Karpas-422 (cell line): ENCODE data around the gene CPT1C. TPM values are rescaled to one million over a fixed set of nuclear protein-coding genes. Genes with fewer than 3 reads are reported as not detected.

Source experiments
- DNase-seq: peaks from one replicate; pipeline ENCODE4 v3.0.0-alpha.2; 2015
- H2AFZ ChIP-seq: fragments of 200-600 bp; sonication (generic); 2 replicates; pipeline ENCODE4 v1.6.1; 2014; ENCODE audit warnings: antibody characterized with exemption, low read length, mixed read lengths
- H3K27ac ChIP-seq: fragments of 200-600 bp; sonication (generic); 2 replicates; pipeline ENCODE4 v1.5.1; 2014; ENCODE audit warnings: mild to moderate bottlenecking, low read length, moderate library complexity
- H3K27me3 ChIP-seq: fragments of 200-600 bp; sonication (generic); 2 replicates; pipeline ENCODE4 v1.6.1; 2014; ENCODE audit warnings: low read length, mixed read lengths
- H3K36me3 ChIP-seq: fragments of 200-600 bp; sonication (generic); 2 replicates; pipeline ENCODE4 v1.6.1; 2014; ENCODE audit warnings: low read length, mixed read lengths; ENCODE audit not compliant: insufficient read depth
- H3K4me1 ChIP-seq: fragments of 200-600 bp; sonication (generic); 2 replicates; pipeline ENCODE4 v1.6.1; 2014; ENCODE audit warnings: mild to moderate bottlenecking, low read length, mixed read lengths
- H3K4me2 ChIP-seq: fragments of 200-600 bp; sonication (generic); 2 replicates; pipeline ENCODE4 v1.6.1; 2014; ENCODE audit warnings: low read length, low read depth, mild to moderate bottlenecking; ENCODE audit not compliant: poor library complexity, severe bottlenecking
- H3K4me3 ChIP-seq: fragments of 200-600 bp; sonication (generic); 2 replicates; pipeline ENCODE4 v1.5.1; 2014; ENCODE audit warnings: mild to moderate bottlenecking, antibody characterized with exemption, low read length, mixed read lengths
- H3K79me2 ChIP-seq: fragments of 200-600 bp; sonication (generic); 2 replicates; pipeline ENCODE4 v1.6.1; 2014; ENCODE audit warnings: mild to moderate bottlenecking, low read length, mixed read lengths
- H3K9ac ChIP-seq: fragments of 200-600 bp; sonication (generic); 2 replicates; pipeline ENCODE4 v1.6.0; 2014; ENCODE audit warnings: low read length
- H3K9me2 ChIP-seq: fragments of 200-600 bp; sonication (generic), shearing (Covaris generic); replicated peaks from 2 replicates; pipeline ENCODE4 v1.6.0; 2014; ENCODE audit warnings: mild to moderate bottlenecking, low read length, moderate library complexity; ENCODE audit not compliant: insufficient read depth
- H3K9me3 ChIP-seq: fragments of 300-700, 200-600 bp; sonication (generic); 2 replicates; pipeline ENCODE4 v1.6.1; 2014; ENCODE audit warnings: low read length, mixed read lengths
- H4K20me1 ChIP-seq: fragments of 200-600 bp; sonication (generic); 2 replicates; pipeline ENCODE4 v1.6.1; 2014; ENCODE audit warnings: mild to moderate bottlenecking, antibody characterized with exemption, low read length, low read depth; ENCODE audit not compliant: insufficient read depth
- total RNA-seq: library from RNA; depleted of rRNA; stranded (reverse); fragments of >200 nt; shearing (Covaris generic); gene quantifications from 2 replicates; pipeline ENCODE4 v1.2.3, GENCODE V29; 2014; ENCODE audit warnings: low replicate concordance

CPT1C gene
- total RNA-seq, 1 experiment from 2014 or later = 0.26 TPM

GRCh38 chr19:49676784-49677230 is 14.1 kb upstream of the CPT1C start:
- no peak overlapping the region for H2AFZ ChIP-seq
- H3K4me2 ChIP-seq = peak overlapping the region; percentile 76
- peaks cover 44% of the 10 kb centered on the region for H3K79me2 ChIP-seq

GRCh38 chr19:49677231-49677900 is 13.6 kb upstream of the CPT1C start, which contains the start of gene PRMT1:
Gene PRMT1 (plus strand): TSS chr19:49677271. CDS start chr19:49677281, 10 bp downstream.
- H3K27ac ChIP-seq = peak within 1 kb of the TSS; percentile 91
- peak within 1 kb of the TSS; percentile 79 for H3K4me2 ChIP-seq
- H3K27me3 ChIP-seq = no peaks in the 10 kb centered on the region
- peaks cover 50% of the 10 kb centered on the region for H3K79me2 ChIP-seq
- H4K20me1 ChIP-seq = peaks cover 36% of the 10 kb centered on the region
- H3K4me1 ChIP-seq = peaks cover 60% of the 10 kb centered on the region
- no peaks in the 10 kb centered on the region for H3K9me3 ChIP-seq
- H2AFZ ChIP-seq = no peak within 1 kb of the TSS
- peak; percentile 92 for DNase-seq
- peaks cover 13% of the 10 kb centered on the region for H3K36me3 ChIP-seq
- H3K9ac ChIP-seq = peak within 1 kb of the TSS; percentile 98
- no peaks in the 10 kb centered on the region for H3K9me2 ChIP-seq
- peak within 1 kb of the TSS; percentile 92 for H3K4me3 ChIP-seq

More at GRCh38 chr19:49676784-49677230, 14.1 kb upstream of the CPT1C start:
- Histone ChIP-seq H3K36me3 (peaks cover 7% of the 10 kb centered on the region), H3K4me3 (peak overlapping the region; percentile 92), H4K20me1 (peaks cover 31% of the 10 kb centered on the region), H3K27me3 (no peaks in the 10 kb centered on the region), H3K4me1 (peaks cover 65% of the 10 kb centered on the region), H3K9me2 (no peaks in the 10 kb centered on the region), H3K27ac (peak overlapping the region; percentile 91), H3K9ac (peak overlapping the region; percentile 98), H3K9me3 (no peaks in the 10 kb centered on the region)
- peak; percentile 100 for DNase-seq

DNA sequence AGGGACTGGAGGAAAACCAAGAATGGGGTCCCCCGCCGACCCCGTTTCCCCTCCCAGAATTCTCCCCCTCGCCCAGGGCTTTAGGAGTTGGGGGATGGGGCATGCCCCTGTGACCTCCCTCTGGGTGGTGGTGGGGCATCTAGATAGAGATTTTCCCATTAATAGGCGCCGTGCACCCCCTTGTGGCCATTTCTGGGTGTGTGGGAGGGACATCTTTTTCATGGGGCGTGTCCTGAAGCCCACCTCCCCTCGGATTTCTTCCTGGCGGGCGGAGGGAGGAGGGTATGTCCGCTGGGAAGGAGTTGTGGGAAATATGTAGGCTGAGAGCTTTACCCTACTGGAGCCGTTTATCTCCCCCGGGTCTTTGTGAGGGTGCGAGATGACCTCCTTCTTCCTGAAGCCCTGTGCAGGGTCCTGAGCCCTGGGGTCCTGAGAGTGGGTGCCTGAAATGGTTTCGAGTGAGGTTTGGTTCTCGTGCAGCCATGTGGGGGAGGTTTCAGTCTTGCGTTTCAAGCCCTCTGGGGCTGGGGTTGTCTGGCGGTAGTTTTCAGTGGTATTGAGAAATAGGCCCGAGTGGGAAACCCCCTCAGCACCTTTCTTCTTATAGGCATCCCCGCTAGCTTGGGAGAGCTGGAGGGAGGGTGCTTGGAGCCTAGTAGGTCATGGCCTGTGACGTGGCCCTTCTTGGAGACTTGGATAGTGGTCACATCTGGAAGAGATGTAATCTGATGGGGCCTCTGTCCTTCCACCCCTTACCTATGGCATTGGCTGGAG is 12.8 kb upstream of the CPT1C start:
- Histone ChIP-seq H3K36me3 (peaks cover 18% of the 10 kb centered on the region), H3K27ac (peak overlapping the region; percentile 91), H3K9me2 (no peaks in the 10 kb centered on the region), H2AFZ (no peak overlapping the region), H3K9me3 (no peaks in the 10 kb centered on the region), H3K4me3 (peak overlapping the region; percentile 92), H3K4me1 (peaks cover 54% of the 10 kb centered on the region), H3K27me3 (no peaks in the 10 kb centered on the region), H3K4me2 (peak overlapping the region; percentile 76), H3K9ac (peak overlapping the region; percentile 98), H4K20me1 (peaks cover 37% of the 10 kb centered on the region), H3K79me2 (peaks cover 52% of the 10 kb centered on the region)
- peak; percentile 96 for DNase-seq

DNA sequence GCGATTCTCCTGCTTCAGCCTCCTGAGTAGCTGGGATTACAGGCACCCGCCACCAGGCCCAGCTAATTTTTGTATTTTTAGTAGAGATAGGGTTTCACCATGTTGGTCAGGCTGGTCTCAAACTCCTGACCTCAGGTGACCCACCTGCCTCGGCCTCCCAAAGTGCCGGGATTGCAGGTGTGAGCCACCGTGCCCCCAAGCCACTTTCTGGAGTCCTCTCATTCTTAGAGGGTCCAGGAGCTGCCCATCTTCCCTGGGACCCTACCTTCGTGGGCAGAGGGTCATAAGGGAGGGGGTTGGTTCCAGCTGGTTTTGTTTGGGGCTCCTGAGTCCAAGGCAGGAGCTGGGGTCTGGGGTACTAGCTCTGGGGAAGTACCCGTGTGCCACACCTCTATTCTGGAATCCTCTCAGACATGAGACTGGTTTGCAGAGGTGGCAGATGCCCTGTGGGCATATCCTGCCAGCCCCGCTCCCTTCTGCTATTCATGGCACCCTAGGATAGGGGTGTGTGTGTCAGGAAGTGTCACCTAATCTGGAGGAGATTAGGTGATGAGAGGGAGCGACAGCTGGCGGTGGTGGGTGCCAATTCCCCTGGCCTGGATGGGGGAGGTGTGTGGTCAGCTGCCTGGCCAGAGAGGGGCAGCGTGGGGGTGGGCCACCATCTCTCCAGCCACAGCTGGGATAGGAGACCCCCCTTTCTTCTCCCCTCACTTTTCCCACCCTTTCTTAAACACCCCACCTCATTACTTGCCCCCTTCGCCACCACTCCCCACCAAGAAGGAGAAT is 11.7 kb upstream of the CPT1C start:
- Histone ChIP-seq H3K4me2 (peak overlapping the region; percentile 76), H3K9me2 (no peaks in the 10 kb centered on the region), H3K4me1 (peaks cover 43% of the 10 kb centered on the region), H3K36me3 (peaks cover 26% of the 10 kb centered on the region), H3K4me3 (peak overlapping the region; percentile 92), H3K27me3 (no peaks in the 10 kb centered on the region), H2AFZ (no peak overlapping the region), H3K9ac (peak overlapping the region; percentile 98), H4K20me1 (peaks cover 45% of the 10 kb centered on the region), H3K9me3 (no peaks in the 10 kb centered on the region), H3K27ac (peak overlapping the region; percentile 32; the same call in 1 of the 2 replicates), H3K79me2 (peaks cover 52% of the 10 kb centered on the region)
- no peak for DNase-seq

DNA sequence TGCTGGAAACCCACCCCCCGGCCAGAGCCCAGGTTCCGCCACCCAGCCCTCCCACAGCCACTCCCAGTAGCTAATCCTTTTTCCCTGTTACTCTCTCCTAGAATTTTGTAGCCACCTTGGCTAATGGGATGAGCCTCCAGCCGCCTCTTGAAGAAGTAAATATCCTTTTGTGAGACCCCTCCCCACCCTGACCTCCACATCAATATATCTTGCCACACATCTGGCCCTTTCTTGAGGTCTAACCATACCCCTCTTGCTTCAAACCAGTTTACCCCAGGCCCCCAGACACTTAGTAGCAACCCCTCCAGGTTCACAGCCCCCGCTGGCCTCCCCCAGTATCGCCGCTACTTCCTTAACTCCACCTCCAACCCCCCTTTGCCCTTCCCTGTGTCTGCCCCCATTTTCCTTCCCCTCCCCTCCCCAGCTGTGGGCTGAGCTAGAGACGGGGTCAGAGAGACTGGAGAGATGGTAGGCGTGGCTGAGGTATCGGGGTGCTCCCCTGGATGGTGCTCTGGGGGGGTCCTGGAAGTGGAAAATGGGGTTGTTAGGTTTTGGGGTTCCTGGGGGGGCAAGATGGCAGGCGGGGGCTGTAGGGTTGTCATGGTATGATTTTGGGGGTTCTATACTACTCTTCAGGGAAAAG is 11.0 kb upstream of the CPT1C start:
- peak; percentile 56 for DNase-seq
- Histone ChIP-seq H3K27me3 (no peaks in the 10 kb centered on the region), H3K9me2 (no peaks in the 10 kb centered on the region), H3K79me2 (peaks cover 52% of the 10 kb centered on the region), H3K4me2 (peak overlapping the region; percentile 76), H3K9me3 (no peaks in the 10 kb centered on the region), H3K36me3 (peaks cover 32% of the 10 kb centered on the region), H3K4me1 (peaks cover 36% of the 10 kb centered on the region), H3K4me3 (peak overlapping the region; percentile 92), H4K20me1 (peaks cover 50% of the 10 kb centered on the region), H2AFZ (no peak overlapping the region), H3K27ac (peak overlapping the region; percentile 32), H3K9ac (peak overlapping the region; percentile 58)

DNA sequence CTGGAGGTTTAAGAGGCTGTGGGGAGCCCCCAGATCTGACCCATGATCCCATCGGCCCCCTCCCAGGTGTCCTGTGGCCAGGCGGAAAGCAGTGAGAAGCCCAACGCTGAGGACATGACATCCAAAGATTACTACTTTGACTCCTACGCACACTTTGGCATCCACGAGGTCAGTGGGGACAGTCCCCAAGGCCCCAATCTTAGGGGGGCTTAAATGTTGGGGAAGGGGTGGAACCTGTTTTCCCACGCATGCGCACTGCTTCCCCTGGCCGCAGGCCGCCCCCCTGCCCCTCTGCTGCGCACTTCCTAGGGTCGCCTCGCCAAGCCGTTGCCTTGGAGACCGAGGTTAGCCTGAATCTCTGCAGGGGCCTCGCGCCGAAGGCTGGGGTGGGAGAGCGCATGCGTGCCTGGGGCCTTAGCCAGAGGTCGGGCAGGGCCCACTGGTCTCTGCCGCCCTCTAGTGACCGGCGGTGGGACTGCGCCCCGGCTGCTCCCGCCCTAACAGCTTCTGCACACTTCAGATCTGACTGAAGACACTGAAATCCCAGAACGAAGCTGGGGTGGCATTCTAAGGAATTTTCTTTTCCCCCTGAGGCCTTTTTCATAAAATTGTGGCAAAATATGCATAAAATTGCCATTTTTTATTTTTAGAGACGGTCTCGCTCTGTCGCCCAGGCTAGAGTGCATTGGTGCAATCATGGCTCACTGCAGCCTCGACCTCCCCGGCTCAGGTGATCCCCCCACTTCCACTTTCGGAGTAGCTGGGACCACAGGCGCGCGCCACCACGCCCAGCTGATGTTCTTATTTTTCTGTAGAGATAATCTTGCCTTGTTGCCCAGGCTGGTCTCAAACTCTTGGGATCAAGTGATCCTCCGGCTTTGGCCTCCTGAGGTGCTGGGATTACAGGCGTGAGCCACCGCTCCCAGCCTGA is 10.2 kb upstream of the CPT1C start:
- peak overlapping the region; percentile 32 for H3K27ac ChIP-seq
- peak; percentile 99 for DNase-seq
- peak overlapping the region; percentile 92 for H3K4me3 ChIP-seq
- H3K4me1 ChIP-seq = peaks cover 33% of the 10 kb centered on the region
- H3K4me2 ChIP-seq = peak overlapping the region; percentile 76
- peak overlapping the region; percentile 58 for H3K9ac ChIP-seq
- H3K27me3 ChIP-seq = no peaks in the 10 kb centered on the region
- peaks cover 58% of the 10 kb centered on the region for H4K20me1 ChIP-seq
- H3K36me3 ChIP-seq = peaks cover 40% of the 10 kb centered on the region
- peaks cover 52% of the 10 kb centered on the region for H3K79me2 ChIP-seq
- no peaks in the 10 kb centered on the region for H3K9me2 ChIP-seq
- no peak overlapping the region for H2AFZ ChIP-seq
- H3K9me3 ChIP-seq = no peaks in the 10 kb centered on the region

DNA sequence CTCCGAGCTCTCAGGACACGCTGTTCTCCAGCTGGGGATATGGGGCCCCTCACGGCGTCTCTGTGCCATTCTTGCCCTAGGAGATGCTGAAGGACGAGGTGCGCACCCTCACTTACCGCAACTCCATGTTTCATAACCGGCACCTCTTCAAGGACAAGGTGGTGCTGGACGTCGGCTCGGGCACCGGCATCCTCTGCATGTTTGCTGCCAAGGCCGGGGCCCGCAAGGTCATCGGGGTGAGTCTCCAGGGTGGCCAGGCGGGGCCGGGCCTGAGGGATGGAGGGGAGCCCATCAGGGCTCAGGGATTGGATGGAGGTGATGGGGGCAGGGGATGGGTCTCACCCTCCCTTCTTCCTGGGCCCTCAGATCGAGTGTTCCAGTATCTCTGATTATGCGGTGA is 9.1 kb upstream of the CPT1C start:
- no peak for DNase-seq
- no peak overlapping the region for H3K9ac ChIP-seq
- H3K9me2 ChIP-seq = no peaks in the 10 kb centered on the region
- H3K4me3 ChIP-seq = no peak overlapping the region
- H4K20me1 ChIP-seq = peaks cover 64% of the 10 kb centered on the region
- peaks cover 52% of the 10 kb centered on the region for H3K79me2 ChIP-seq
- peaks cover 46% of the 10 kb centered on the region for H3K36me3 ChIP-seq
- H3K27ac ChIP-seq = no peak overlapping the region
- no peaks in the 10 kb centered on the region for H3K9me3 ChIP-seq
- H2AFZ ChIP-seq = no peak overlapping the region
- no peaks in the 10 kb centered on the region for H3K27me3 ChIP-seq
- no peak overlapping the region for H3K4me2 ChIP-seq
- peaks cover 29% of the 10 kb centered on the region for H3K4me1 ChIP-seq
